HG03342 (cell line): ENCODE data around the gene TPD52L2.

ENCODE experiments used
- ATAC-seq: cut with Tn5 transposase; IDR thresholded peaks from one replicate; pipeline ENCODE4 v1.9.1; 2021; ENCODE audit warnings: mild to moderate bottlenecking, moderate library complexity; ENCODE audit not compliant: unreplicated experiment

Gene TPD52L2

DNA sequence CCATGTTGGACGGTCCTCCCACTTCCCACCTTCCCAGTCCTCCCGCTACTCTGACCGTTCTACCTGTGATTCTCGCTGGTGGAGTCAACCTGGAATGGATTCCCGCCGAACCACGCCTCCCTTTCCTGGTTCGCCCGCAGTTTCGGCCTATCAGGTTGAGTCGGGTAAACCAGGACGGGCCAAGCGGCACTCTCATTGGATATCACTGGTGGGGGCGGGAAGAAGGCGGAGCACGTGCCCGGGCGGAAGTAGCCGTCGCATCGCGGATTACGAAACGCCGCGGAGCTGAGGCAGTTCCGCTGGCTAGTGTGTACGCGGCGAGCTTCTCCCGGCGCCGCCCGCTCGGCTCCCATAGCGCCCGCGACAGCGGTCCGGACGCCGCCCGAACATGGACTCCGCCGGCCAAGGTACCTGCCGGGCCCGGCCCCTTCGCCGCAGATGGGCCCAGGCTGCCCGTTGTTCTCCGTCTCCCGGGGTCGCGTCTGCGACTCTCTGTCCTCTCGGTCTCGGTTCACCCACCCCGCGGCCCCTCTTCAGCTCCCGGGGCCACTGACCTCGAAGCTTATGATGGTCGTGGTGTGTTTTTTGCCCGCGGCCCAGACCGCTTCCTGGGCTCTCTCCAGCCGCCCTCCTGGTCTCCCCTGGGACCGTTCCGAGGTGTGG is at the start of gene TPD52L2:
TPD52L2 (plus strand) TSS at position 293 of the 663 bp plus-strand sequence; CDS start at position 389, 96 bp downstream.
- peak; percentile 70 for ATAC-seq

DNA sequence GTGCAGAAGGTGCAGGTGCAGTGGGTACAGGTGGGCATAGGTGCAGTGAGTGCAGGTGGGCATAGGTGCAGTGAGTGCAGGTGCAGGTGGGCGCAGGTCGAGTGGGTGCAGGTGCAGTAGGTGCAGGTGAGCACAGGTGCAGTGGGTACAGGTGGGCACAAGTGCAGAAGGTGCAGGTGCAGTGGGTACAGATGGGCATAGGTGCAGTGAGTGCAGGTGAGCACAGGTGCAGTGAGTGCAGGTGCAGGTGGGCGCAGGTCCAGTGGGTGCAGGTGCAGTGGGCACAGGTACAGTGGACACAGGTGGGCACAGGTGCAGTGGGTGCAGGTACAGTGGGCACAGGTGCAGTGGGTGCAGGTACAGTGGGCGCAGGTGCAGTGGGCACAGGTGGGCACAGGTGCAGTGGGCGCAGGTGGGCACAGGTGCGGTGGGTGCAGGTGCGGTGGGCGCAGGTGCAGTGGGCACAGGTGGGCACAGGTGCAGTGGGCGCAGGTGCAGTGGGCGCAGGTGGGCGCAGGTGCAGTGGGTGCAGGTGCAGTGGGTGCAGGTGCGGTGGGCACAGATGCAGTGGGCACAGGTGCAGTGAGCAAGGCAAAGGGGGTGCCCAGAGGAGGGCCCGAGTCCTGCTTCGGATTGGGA is 49.3 kb upstream of the TPD52L2 start:
- ATAC-seq = no peak

DNA sequence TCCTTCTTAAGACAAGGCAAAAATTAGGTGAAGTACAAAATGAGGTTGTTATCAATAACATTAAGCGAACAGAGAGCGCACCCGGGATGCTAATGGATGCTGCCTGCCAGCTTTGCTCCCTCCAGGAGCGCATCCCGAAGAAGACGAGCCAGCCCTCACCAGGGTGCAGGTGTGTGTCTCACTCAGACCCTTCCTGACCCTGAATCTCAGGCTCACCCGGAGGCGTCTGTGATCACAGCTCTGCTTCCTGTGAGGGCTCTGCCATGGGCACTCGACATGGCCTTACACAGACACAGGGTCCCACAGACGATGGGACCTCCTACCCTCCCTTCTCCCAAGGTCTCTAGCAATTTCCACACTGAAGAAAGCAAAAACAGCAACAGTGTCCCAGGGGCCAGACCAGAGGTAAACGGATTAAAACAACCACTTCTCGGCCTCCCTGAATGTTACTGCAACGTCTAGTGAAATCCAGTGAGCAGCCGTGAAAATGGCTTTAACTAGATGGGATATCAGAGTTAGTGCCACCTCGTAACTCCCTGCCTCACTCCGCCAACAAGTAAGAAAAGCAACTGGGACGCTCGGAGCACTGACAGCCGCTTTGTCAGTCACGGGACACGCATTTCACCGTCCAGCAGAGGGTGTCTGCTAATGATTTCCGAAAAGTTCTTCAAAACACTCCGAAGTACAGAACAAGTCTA is 45.7 kb upstream of the TPD52L2 start:
- ATAC-seq = no peak

DNA sequence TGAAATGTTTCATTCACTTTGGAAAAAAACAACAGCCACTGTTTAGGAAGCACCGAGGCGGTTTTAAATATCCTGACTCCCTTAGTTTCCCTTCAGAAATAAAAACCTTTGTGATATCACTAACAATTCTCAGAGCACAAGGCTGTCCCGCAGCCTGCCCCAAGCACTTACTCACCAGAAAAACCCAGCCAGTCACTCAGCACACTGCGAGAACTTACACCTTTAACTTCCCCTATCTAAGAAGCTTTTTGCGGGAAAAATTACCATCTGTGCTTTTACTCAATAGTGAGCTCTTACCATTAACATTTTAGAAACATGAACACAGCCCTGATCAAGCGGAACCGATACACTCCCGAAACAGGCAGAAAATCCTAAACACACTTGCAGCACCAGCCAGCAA is 43.3 kb upstream of the TPD52L2 start:
- ATAC-seq = no peak

DNA sequence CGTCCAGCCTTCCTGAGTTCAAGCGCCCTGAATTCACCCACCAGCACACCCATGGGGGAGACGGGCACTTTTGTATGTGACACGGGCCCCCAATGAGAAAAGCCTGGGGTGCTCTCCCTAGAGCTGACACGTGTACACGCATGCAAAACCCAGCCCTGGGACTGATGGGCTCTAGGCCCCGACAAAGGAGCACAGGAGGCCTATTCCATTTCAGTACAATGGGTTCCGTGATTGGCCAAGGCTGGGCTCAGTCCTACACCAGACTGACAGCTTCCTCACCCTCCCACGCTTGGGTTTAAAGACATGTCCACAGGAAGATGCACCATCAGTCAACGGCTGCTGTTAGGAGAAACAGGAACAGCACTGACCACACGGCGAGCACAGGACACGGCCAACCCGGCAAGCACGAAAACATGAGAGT is 42.8 kb upstream of the TPD52L2 start:
- ATAC-seq = no peak

DNA sequence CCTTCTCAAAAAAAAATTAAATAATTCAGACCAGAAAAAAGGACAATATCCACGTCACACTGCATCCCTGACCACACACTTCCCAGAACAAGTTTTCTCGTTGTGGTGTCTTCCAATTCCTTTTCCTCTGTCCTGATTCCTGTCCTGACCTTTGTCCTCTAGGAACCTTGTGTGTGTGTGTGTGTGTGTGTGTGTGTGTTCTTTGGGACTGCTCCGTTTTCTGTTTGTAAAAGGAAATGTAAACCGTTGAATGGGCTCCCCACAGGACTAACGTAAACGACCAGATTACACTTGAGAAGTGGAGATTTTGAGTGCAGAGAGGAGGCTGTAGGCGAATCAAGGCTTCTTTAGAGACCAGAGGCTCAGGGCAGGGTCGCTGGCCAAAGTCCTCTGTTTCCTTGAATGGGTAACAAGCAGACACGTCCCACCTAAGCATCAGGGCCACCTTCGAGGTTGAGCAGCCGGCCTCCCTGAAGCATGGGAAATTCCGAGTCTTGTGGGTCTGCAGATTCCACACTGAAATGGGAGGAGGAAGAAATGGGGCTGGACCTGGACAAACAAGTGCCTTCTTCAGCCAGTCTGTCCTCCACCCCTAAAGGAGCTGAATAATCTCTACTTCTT is 41.3 kb upstream of the TPD52L2 start:
- ATAC-seq = no peak

DNA sequence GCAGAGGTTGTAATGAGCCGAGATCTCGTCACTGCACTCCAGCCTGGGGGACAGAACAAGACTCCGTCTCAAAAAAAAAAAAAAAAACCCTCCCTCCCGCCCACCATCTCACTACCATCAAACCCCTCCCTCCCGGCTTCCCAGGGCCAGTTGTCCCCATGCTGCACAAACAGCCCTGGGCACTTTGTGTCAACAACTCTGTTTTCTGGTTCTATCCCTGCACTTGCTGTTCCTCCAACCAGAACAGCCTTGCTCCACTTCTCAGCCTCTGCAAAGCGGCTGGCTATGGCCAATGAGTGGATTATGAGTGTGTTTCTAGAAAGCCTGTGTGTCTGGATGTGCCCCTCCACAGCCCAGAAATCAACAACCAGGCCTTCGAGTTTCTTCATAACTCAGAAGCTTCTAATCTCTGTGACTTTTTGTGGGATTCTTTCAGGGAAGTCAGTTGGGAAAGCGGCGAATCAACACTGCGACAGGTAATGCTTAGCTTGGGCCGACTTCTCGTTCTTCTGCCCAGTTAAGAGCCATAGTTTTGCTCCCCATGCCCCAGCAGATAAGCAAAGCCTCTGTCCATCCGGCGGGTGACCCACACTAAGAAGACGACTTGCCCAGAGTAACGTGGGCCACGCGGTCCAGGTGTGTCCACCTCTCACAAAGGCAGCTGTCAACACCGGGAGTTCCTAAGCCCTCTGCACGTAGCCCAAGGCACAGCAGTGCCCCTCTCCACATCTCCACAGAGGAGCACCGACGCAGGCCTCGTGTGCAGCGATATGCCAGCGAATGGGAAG is 39.5 kb upstream of the TPD52L2 start:
- ATAC-seq = no peak

DNA sequence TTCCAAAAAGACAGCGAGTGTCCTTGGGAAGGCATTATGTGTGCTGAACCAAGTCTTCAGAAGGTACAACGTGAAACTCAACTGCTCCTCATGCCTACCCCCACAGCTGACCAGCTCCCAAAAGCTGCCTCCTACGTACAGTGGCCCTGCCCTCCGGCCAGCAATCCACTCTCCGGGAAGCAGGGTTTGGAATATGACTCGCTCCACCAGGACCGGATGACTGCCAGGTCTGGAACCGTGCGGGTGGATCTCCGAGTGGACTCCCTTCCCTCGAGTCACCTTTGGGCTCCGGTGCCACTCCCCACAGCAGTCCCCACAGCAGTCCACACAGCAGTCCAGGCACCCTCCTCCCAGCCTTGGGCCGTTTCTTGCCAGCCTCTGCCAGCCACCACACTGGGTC is 38.3 kb upstream of the TPD52L2 start:
- no peak for ATAC-seq

DNA sequence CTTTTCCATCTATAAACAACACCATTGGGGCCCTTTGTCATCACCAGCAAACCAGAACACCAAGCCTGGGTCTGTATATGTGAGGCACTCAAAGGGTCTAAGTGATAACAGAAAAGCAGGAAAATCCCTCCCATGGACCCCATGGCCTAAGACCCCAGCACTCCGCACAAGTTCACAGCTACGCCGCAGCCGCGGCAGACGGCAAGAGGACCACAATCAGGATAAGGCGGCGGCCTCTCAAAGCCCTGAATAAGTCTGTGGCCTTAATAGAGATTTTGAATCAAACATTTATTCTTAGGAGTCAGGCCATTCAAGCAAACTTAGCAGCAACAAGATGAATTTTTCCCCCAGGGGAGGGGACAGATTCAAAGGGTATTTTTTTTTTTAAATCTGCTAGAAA is 36.9 kb upstream of the TPD52L2 start:
- no peak for ATAC-seq

DNA sequence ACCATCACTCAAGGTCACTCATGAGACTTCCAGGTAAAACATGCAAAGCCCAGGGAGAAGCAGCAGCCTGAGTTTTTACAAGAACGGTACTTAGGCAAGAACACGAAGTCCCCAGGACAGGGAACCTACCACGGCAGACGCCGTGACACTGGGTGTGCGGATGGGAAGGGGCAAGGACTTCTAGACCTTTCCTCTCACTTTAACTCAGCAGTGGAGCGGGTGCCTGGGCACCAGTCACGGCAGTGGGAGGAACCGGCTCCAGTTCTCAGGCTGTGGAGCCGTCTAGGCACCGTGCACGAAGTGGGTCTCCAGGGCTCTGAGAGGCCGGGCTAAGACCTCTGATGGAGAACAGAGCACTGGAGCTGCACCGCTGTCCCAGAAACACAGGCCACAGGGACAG is 36.5 kb upstream of the TPD52L2 start:
- no peak for ATAC-seq

DNA sequence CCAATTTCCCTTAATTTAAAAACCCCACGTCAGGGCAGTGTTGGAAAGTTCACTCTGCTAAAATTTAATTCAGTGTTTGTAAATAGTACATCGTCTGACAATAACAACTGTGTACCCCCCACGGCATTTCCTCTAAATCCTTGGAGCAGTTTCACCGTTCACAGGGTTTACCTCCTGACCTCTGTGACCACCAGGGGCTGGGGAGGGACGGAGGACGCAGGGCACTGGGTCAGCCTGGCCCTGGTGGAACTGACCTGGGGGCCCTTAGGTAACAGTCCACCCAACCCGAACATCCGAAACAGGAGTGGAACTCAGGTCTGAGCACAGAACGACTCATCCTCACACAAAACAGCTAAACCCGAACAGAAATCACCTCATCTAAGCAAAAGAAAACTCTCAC is 36.1 kb upstream of the TPD52L2 start:
- ATAC-seq = no peak

DNA sequence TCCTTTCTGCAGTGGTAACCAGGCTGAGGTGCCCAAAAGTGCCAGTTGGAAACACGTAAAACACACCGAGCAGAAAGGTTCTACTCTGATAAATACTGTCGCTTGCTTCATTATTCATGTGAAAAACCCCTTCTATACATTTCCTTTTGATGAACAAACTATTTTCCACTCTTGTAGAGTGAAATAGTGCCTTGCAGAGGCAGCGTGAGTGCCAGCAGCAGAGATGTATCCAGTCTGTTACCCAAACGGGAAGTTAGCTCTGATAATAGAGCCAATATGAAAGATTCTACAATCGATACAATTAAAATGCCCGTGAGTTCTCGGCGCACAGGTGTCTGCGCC is 35.5 kb upstream of the TPD52L2 start:
- no peak for ATAC-seq

DNA sequence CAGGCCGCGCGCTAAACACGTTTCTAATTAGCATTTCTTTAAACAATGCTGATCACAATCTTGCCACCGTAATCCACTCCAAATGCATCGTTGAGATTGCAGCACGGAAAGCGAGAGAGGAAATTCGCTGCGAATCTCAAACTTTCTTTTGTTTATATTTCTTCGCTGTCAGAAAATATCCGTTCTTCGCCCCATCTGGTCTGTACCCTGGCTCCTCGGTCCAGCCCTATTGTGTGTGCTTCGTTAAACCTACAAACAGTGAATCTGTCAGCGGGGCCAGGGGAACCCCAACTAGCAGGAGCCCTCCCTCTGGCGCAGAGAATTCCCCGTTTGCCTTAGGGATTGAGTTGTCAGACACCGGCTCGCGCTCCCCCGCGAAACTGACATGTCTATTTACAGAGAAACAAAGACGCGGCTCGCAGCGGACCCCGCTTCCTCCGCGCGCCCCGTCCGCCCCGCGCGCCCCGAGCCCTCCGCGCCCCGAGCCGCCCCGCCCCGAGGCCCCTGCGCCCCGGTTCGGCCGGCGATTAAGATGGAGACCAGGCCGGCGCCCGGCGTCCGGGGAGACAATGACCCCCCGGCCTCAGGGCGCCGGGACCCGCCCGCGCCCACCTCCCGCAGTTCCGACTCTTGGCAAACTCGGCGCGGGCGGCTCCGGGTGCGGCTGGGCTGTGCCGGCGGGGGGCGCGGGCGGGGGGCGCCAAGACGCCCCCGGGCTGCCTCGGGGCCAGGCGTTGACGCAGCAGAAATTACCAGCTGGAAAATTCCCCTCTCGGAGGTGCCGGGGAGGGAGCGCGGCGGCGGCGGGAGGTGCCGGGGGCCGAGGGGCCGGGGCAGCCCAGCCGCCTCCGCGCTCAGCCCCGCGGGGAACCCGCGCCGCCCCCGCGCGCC is 34.9 kb upstream of the TPD52L2 start:
- ATAC-seq = peak; percentile 7

DNA sequence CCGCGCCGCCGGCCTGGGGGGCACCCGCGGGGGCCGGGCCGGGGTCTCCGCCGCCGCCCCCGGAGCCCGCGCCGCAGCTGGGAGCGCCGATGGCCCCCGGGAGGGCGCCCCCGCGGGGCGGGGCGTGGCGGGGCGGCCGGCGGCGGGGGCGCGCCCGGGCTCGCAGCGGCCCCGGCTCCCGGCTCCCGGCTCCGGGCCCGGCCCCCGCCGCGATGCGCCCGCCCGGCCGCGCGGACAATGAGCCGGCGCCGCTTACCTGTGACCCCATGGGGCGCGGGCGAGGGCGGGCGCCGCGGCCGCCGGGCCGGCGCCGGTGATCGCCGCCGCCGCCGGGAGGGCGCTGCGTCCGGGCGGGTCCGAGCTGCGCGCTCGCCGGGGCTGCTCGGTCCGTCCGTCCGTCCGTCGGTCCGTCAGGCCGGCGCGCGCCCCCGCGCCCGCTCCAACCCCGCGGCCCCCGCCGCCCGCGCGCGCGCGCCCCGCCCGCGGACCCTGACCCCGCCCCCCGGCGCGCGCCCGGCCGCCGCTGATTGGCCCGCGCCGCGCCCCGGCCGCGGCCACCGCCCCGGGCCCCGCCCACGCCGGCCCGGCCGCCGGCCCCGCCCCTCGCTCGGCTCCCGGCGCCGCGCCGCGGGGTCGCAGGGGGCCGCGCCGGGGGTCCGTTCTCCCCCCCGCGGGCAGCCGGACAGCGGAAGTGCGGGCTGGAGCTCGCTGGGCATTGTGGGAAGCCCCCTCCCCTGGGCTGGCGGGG is 34.1 kb upstream of the TPD52L2 start, which contains the start of gene ZBTB46:
ZBTB46 (minus strand) TSS at position 424 of the 748 bp plus-strand sequence. CDS start 40,507 bp downstream, outside the sequence.
- peak; percentile 50 for ATAC-seq

DNA sequence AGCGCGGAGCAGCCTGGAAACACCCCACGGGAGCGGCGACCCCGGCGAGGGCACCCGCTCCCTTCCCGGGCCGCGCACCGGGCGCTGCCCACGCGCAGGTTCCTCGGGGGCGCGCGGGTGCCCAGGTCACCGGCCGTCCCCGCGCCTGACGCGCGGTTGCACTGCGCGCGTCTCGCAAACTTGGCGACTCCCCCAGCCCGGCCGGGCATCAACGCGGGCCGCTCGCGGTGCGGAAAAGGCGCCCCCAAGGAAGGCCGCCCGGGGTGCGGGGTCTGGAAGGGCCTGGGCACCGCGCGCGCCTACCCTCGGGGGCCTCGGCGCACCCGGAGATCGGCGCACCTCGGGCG is 33.5 kb upstream of the TPD52L2 start:
- no peak for ATAC-seq

DNA sequence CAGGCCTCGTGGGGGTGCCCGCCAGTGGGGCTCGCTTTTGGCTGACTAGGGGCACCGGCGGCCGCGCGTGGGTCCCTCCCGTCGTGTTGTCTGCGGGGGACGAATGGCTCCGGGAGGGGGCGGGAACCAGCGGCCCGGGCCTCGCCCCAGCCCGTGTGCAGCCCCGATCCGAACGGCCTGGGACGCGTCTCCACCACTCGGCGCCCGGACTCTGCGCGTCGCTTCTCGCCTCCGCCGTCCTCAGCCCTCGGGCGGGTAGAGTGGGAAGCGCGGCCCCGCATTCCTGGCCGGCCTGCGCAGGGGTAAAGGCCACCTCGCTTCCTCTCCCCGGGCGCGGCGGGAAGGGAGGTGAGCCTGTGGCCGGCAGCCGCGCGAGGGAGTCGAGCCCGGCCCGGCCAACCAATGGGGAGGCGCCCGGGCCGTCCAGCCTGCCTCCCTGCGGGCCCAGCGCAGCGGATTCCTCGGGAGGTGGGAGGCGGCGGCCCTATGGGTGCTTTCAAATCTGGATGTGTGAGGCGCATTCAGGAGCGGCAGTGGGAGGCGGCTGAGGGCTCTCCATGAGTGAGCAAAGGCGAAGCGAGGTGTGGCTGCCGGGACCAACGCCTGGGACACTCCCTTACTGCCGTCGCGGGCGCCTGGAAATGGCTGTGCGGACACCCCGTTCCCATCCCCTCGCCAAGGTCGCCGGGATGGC is 32.9 kb upstream of the TPD52L2 start:
- ATAC-seq = no peak

DNA sequence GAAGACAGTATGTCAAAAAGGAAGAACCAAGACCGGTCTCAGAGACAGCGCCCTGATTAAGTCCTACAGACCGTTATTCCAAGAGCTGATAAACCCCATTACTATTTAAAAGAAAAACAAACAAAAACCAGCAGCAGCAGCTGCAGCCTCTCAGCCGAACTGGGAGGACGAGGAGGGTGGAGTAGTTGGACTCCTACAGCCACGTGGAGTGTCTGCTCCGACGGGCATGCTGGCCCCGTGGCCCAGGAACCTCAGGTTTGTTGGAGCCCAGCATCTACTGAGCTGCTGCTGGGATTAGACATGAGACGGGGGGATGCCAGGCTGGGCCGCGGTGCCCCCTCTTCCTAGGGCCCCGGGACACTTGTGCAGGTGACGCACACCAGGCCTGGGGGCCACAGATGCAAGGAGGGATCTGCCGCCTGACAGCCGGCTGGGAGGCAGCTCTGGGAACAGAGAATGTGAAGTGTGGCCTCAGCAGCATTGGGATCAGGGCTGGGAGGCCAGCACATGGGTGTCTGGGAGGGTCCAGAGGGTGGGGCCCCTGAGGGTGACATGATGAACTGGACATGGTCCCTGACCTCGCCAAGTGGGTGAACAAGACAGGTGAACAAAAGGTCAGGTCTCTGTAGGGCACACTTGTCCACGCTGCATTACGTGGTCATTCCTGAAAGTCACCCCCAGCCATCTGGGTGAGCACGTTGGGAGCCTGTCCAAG is 31.1 kb upstream of the TPD52L2 start:
- ATAC-seq = no peak

DNA sequence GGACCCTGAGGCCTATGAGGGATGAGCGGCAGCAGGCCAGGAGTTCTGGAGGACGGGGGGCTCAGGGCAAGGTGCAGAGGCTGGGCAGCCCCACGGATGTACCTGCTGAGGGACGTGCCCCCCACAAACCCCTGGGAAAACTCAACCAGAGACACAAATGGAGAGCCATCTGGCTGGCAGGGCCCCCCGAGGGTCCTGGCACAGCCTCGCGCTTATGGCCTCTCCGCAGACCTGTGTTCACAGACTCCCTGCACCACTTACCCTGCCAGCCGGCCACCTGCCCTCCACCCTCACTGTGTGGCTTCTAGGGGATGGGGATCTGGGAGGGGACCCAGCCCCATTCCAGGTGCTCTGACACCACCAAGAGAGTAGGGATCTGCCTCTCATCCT is 30.6 kb upstream of the TPD52L2 start:
- no peak for ATAC-seq
